BE2C (cell line): ENCODE results near the gene NEURL3.

Experiments used
- DNase-seq: peaks from one replicate; pipeline ENCODE4 v3.0.0-alpha.2; 2020
- H3K27me3 ChIP-seq: fragments of 250-450 bp; sonication (Bioruptor Pico); 2 replicates; pipeline ENCODE4 v1.5.1; 2020; ENCODE audit warnings: mild to moderate bottlenecking
- H3K36me3 ChIP-seq: fragments of 250-450 bp; sonication (Bioruptor Pico); 2 replicates; pipeline ENCODE4 v1.5.1; 2020; ENCODE audit warnings: mild to moderate bottlenecking
- H3K4me1 ChIP-seq: fragments of 250-450 bp; sonication (Bioruptor Pico); 2 replicates; pipeline ENCODE4 v1.5.1; 2020
- H3K4me3 ChIP-seq: 2 replicates; pipeline ENCODE4 v1.5.1; 2011; ENCODE audit warnings: low read depth, low read length
- H3K9me3 ChIP-seq: fragments of 250-450 bp; sonication (Bioruptor Pico); 2 replicates; pipeline ENCODE4 v1.5.1; 2020
- TF ChIP-seq, protein P1 (sequence below): IDR thresholded peaks from 2 replicates; pipeline ENCODE4 v1.5.1; 2012; ENCODE audit warnings: mild to moderate bottlenecking, low read depth, low read length

NEURL3 gene

DNA sequence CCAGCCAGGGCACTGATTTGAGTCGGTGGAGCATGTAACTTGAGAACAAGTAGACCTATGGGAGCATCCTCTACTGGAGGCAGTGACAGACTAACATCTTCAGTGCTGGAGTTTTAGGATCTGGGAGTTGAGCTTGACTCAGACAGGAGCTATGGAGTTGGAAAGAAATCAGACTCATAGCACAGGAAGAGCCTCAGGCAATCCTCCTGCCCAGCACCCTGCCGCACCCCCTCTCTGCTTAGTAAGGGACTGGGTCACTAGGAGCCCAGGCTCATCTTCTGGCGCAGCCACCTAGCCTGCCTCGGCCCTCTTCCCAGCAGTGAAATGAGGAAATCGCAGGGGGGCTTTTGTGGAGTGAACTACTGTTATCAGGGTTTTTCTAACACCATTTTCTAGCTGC lies 35.0 kb upstream of the NEURL3 start:
- H3K4me3 ChIP-seq = no peak overlapping the region
- H3K27me3 ChIP-seq = peaks cover 13% of the 10 kb centered on the region
- H3K36me3 ChIP-seq = no peaks in the 10 kb centered on the region
- DNase-seq = no peak
- no peaks in the 10 kb centered on the region for H3K9me3 ChIP-seq
- TF ChIP-seq, protein P1, sequence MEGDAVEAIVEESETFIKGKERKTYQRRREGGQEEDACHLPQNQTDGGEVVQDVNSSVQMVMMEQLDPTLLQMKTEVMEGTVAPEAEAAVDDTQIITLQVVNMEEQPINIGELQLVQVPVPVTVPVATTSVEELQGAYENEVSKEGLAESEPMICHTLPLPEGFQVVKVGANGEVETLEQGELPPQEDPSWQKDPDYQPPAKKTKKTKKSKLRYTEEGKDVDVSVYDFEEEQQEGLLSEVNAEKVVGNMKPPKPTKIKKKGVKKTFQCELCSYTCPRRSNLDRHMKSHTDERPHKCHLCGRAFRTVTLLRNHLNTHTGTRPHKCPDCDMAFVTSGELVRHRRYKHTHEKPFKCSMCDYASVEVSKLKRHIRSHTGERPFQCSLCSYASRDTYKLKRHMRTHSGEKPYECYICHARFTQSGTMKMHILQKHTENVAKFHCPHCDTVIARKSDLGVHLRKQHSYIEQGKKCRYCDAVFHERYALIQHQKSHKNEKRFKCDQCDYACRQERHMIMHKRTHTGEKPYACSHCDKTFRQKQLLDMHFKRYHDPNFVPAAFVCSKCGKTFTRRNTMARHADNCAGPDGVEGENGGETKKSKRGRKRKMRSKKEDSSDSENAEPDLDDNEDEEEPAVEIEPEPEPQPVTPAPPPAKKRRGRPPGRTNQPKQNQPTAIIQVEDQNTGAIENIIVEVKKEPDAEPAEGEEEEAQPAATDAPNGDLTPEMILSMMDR = no peak
- no peaks in the 10 kb centered on the region for H3K4me1 ChIP-seq

DNA sequence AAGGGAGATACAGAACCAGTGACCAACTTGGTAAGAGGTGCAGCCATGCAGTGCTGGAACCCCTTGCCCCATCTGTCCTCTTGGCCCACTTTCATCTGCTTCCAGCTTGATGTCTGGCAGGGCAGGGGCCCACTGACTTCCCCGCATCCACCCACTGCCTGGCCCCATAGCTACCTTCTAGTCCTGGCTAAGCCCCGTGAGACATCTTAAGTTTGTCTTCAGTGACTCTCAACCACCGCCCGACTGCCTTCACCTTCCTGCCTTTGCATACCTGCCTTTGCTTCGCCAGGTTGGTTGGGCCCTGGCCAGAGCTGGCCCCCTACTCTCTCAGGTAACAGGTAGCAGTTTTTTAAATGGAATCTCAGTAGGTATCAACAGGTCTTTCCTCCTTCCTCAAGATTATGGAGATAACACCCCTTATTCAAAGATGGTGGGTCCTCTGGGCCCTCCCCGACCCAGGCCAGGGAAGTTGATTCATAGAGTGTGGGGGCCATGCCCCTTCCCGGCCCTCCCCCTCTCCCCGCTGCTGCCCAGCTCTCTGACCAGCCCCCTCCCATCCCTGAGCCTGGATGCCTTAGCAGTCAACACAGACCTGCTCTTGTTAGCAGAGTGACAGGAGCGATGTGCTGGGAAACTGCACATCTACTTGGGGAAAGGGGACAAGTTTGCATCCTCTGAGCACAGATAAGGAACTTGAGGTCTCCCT lies 34.2 kb upstream of the NEURL3 start:
- Histone ChIP-seq H3K4me1 (no peaks in the 10 kb centered on the region), H3K4me3 (no peak overlapping the region), H3K27me3 (peaks cover 13% of the 10 kb centered on the region), H3K9me3 (no peaks in the 10 kb centered on the region), H3K36me3 (no peaks in the 10 kb centered on the region)
- no peak for DNase-seq
- TF ChIP-seq, protein P1 = no peak

DNA sequence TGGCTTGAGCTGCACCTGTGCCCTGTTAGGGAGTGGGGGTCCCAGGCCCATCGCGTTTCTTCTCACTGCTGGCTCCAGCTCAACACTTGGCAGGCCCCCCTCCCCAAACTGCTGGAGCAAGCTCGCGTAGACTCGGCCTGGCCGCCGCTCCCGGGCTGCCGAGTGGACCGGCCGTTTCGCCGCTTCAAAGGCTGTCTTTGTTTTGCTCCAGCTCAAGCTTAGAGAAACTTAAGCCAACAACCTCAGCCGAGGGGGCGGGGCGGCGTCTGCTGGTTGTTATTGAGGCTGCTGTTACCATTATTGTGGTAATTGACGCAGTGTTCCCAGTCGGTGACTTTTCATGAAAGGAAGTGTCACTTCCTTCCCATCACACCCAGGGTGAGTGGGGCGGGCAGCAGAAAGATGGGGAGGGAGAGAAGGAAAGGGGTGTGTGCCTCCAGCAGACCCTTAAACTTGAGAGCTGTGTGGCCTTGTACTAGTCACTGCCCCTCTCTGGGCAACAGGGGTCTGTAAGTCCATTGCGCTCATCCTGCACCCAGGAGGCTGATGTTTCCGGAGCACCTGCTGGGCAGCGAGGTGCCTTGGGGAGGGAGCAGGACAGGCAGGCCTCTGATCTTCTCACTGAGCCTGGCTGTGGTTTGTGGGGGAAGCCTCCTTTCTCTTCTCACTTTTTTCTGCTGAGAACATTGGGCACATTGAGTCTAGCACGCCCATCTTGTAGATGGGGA lies 33.5 kb upstream of the NEURL3 start:
- no peaks in the 10 kb centered on the region for H3K9me3 ChIP-seq
- H3K36me3 ChIP-seq = no peaks in the 10 kb centered on the region
- TF ChIP-seq, protein P1 = no peak
- no peak for DNase-seq
- H3K4me1 ChIP-seq = no peaks in the 10 kb centered on the region
- peaks cover 13% of the 10 kb centered on the region for H3K27me3 ChIP-seq
- H3K4me3 ChIP-seq = no peak overlapping the region

DNA sequence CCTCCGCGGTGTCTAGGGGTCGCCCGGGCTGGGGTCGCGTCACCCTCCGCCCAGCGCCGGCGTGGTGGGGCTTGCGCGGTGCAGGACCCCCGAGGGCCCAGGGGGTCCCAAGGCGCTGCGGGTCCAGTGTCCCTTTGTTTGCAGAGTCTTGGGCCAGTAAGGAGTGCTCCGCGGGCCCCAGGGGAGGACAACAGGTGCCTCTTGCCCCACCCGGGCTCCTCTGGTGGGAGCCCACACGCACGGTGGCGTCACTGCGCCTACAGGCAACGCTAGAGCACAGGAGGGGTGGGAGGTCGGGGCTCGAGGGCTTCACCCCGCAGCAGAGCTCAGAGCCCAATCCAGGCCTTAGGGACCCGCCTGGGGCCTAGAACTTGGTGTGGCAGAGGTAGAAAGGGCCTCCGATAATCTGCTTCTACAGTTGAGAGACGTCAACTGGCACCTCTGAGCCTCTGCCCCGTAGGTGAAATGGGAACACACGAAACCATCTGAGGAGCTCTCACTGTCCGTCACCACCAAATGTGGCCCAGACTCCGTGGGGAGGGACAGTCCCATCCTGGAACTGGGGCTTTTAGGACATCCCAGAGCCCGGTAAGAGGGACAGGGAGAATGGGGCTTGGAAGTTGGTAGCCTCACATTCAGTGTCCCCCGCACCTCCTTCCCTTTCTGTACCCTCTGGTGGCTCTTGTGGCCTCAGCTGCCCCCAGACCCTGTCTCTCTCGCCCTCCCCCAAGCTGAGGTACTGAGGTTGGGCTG lies 32.8 kb upstream of the NEURL3 start:
- TF ChIP-seq, protein P1 = no peak
- Histone ChIP-seq H3K27me3 (peaks cover 13% of the 10 kb centered on the region), H3K4me3 (peak overlapping the region; percentile 48), H3K9me3 (no peaks in the 10 kb centered on the region), H3K4me1 (no peaks in the 10 kb centered on the region), H3K36me3 (no peaks in the 10 kb centered on the region)
- no peak for DNase-seq

DNA sequence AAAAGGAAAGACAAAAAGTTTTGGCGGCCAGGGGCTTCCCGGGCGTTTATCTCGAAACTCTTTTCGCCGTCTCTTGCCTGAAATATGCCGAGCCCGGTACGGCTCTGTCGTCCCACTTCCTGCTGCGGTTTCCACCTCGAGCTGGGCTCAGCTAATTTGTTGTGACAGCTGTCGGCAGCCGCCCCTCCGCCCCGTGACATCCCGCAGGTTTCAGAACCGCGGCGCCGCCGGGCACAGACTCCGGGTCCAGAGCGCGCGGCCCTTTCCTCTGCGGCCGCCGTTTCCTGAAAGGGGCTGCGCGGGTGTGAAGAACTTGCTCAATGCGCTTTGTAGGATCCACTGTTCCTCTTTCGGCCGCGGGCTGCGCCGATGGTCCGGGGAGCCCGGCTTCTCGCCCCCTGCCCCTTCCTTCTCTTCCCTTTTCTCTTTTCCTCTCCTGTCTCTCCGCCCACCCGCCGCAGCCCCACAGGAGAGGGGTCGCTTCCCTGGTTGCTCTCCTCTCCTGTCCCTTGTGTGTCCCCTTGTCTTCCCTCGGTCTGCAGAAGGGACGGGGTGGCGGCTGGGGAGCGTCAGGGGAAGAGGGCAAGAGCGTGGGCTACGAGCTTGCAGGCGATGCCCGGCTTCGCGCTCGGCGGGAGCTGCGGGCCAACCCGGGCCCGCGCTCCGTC lies 32.0 kb upstream of the NEURL3 start:
- Histone ChIP-seq H3K9me3 (no peaks in the 10 kb centered on the region), H3K4me1 (no peaks in the 10 kb centered on the region), H3K36me3 (no peaks in the 10 kb centered on the region), H3K4me3 (peak overlapping the region; percentile 48), H3K27me3 (peaks cover 13% of the 10 kb centered on the region)
- TF ChIP-seq, protein P1 = no peak
- DNase-seq = no peak
